GM12892 (cell line): Measurements from ENCODE around the gene DRC7.

Source experiments
- POLR2A ChIP-seq: IDR thresholded peaks from 2 replicates; pipeline ENCODE4 v1.6.1; 2011; ENCODE audit warnings: low read depth, low read length, control low read depth
- POLR2AphosphoS5 ChIP-seq: IDR thresholded peaks from 2 replicates; pipeline ENCODE4 v1.6.1; 2011; ENCODE audit warnings: low read depth, low read length, control low read depth
- TAF1 ChIP-seq: IDR thresholded peaks from 2 replicates; pipeline ENCODE4 v1.6.1; 2011; ENCODE audit warnings: low read depth, mild to moderate bottlenecking, control low read depth, low read length, borderline replicate concordance

DNA sequence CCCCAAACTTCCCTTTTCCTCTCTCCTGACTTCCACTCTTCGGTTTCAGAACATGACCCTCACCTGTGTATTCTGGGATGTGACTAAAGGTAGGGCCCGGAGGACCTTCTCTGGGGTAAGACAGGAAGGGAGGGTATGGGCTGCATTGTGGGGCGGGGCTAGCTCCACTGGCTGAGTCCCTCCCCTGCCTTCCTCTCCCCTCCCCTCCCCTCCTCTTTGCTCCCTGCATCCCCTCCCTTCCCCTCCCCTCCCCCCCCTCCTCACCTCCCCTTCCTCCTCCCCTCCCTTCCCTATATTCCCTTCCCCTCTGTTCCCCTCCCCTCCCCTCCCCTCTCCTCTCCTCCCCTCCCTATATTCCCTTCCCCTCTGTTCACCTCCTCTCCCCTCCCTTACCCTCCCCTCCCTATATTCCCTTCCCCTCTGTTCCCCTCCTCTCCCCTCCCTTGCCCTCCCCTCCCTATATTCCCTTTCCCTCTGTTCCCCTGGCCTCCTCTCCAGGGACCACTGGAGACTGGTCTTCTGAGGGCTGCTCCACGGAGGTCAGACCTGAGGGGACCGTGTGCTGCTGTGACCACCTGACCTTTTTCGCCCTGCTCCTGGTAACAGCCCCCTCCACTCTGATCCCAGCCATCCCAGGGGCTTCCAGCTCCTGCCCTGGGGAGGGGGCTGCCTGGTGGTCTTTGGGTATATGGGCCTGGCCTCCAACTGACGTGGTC lies 14.7 kb upstream of the DRC7 start:
- TF ChIP-seq POLR2A: no peak
- no peak for TF ChIP-seq TAF1
- no peak for TF ChIP-seq POLR2AphosphoS5
